Endothelial cell of umbilical vein (primary cell): ENCODE measurements around the gene HOXB2. TPM values are rescaled to one million over a fixed set of nuclear protein-coding genes. Genes with fewer than 3 reads are reported as not detected.

Source experiments
- BruUV-seq: library from RNA; stranded (reverse); fragments of 400-500 nt; replicated peaks from 2 replicates; lab custom pipeline; 2021; lab: Mats Ljungman, UMichigan
- CTCF ChIA-PET: fragments of 300-600, 350-600 bp; sonication (Branson Sonifier 250); formaldehyde crosslinking; loops from one replicate; lab custom pipeline; 2021; ENCODE audit warnings: antibody characterized with exemption, inconsistent platforms; lab: Charles Lee
- POLR2A ChIA-PET: fragments of 300-600, 350-600 bp; sonication (Branson Sonifier 250); formaldehyde crosslinking; loops from one replicate; lab custom pipeline; 2021; ENCODE audit warnings: antibody characterized with exemption, inconsistent platforms; lab: Charles Lee
- DNase-seq: peaks from one replicate; pipeline ENCODE4 v3.0.0-alpha.2; 2011; ENCODE audit warnings: low read depth, low spot score
- FAIRE-seq: peaks from 2 replicates; lab custom pipeline; 2011; peaks lifted over from hg19 to GRCh38; lab: Jason Lieb, UNC
- H2AFZ ChIP-seq: 2 replicates; pipeline ENCODE4 v1.6.0; 2012; ENCODE audit warnings: low read depth, low read length, control low read depth, inconsistent platforms
- H3K27ac ChIP-seq: 2 replicates; pipeline ENCODE4 v1.5.1; 2011; ENCODE audit warnings: low read depth, mild to moderate bottlenecking, control low read depth, low read length, moderate library complexity; ENCODE audit not compliant: insufficient read depth
- H3K27me3 ChIP-seq, 2 experiments: 2 replicates each; pipeline versions ENCODE4 v1.6.0 to v1.6.1; 2011; ENCODE audit warnings: low read length in 2 of 2, mixed read lengths in 1 of 2; ENCODE audit not compliant: control insufficient read depth in 2 of 2, insufficient read depth in 2 of 2
- H3K36me3 ChIP-seq, 2 experiments: 2 replicates in 1 of 2; 3 replicates in 1 of 2; pipeline ENCODE4 v1.5.1; 2011; ENCODE audit warnings: low read length in 2 of 2, mild to moderate bottlenecking in 1 of 2, moderate library complexity in 1 of 2; ENCODE audit not compliant: control insufficient read depth in 2 of 2, insufficient read depth in 2 of 2; ENCODE audit errors: extremely low read depth in 1 of 2
- H3K4me1 ChIP-seq: 3 replicates; pipeline ENCODE4 v1.5.1; 2011; ENCODE audit warnings: mild to moderate bottlenecking, low read length; ENCODE audit not compliant: control insufficient read depth, insufficient read depth; ENCODE audit errors: extremely low read depth
- H3K4me2 ChIP-seq: 2 replicates; pipeline ENCODE4 v1.6.1; 2011; ENCODE audit warnings: low read length, control low read depth, mixed read lengths; ENCODE audit not compliant: insufficient read depth
- H3K4me3 ChIP-seq, 3 experiments: fragments of 200-600 bp in 1 of 3; sonication (generic), shearing (Covaris generic) in 1 of 3; replicated peaks in 1 of 3; 2 replicates each; pipeline ENCODE4 v1.5.1; 2011 to 2016; ENCODE audit warnings: control low read depth in 3 of 3, low read length in 3 of 3, mild to moderate bottlenecking in 2 of 3, inconsistent platforms in 1 of 3, low read depth in 1 of 3, moderate library complexity in 1 of 3; ENCODE audit not compliant: insufficient read depth in 1 of 3
- H3K79me2 ChIP-seq: 2 replicates; pipeline ENCODE4 v1.6.0; 2012; ENCODE audit warnings: low read length, inconsistent platforms; ENCODE audit not compliant: control insufficient read depth, insufficient read depth
- H3K9ac ChIP-seq: replicated peaks from 2 replicates; pipeline ENCODE3; 2011; ENCODE audit warnings: low read length, control low read depth; ENCODE audit not compliant: insufficient read depth; ENCODE audit errors: extremely low read depth
- H3K9me1 ChIP-seq: replicated peaks from 3 replicates; pipeline ENCODE4 v1.6.0; 2011; ENCODE audit warnings: mild to moderate bottlenecking, low read length; ENCODE audit not compliant: control insufficient read depth, insufficient read depth; ENCODE audit errors: extremely low read depth
- H3K9me3 ChIP-seq: replicated peaks from 2 replicates; pipeline ENCODE4 v1.5.1; 2012; ENCODE audit warnings: low read length, inconsistent platforms; ENCODE audit not compliant: control insufficient read depth, insufficient read depth
- H4K20me1 ChIP-seq: replicated peaks from 2 replicates; pipeline ENCODE3; 2011; ENCODE audit warnings: mild to moderate bottlenecking, low read length; ENCODE audit not compliant: control insufficient read depth, insufficient read depth; ENCODE audit errors: extremely low read depth
- EZH2 ChIP-seq: IDR thresholded peaks from 2 replicates; pipeline ENCODE4 v1.6.1; 2012; ENCODE audit warnings: borderline replicate concordance, low read depth, mild to moderate bottlenecking, moderate library complexity, low read length, inconsistent platforms; ENCODE audit not compliant: severe bottlenecking
- MYC ChIP-seq: IDR thresholded peaks from one replicate; pipeline ENCODE4 v1.6.1; 2011; ENCODE audit warnings: mild to moderate bottlenecking, low read depth, low read length
- POLR2A ChIP-seq: IDR thresholded peaks from 2 replicates; pipeline ENCODE4 v1.6.1; 2012; ENCODE audit warnings: low read depth, mild to moderate bottlenecking, control low read depth, low read length
- dilution Hi-C: fragments of 300-500 bp; cut with MboI; formaldehyde crosslinking; loops from one replicate; pipeline ENCODE4 v1.15.0; 2019; ENCODE audit warnings: low sequenced_read_pairs; ENCODE audit not compliant: extremely low pct_ligation_motif_present
- intact Hi-C: fragments of 100-400 bp; cut with micrococcal nuclease; formaldehyde crosslinking; loops from one replicate; pipeline ENCODE4 v1.10.0; 2022
- polyA plus RNA-seq, 4 experiments: library from polyadenylated mRNA; depleted of rRNA in 3 of 4; stranded (reverse) in 3 of 4; unstranded in 1 of 4; fragments of >200 nt; gene quantifications; 2 replicates each; pipeline versions ENCODE4 v1.2.1 to v1.2.3, GENCODE V29; 2011 to 2012; ENCODE audit warnings: missing spikeins in 1 of 4
- total RNA-seq: library from RNA; stranded (reverse); gene quantifications from 2 replicates; pipeline ENCODE4 v1.2.3, GENCODE V29; 2021
- TF ChIP-seq, protein P1 (sequence below), 2 donors: IDR thresholded peaks; 1 replicate in 1 of 2; 2 replicates in 1 of 2; pipeline ENCODE4 v1.5.1; 2011; ENCODE audit warnings: low read length in 2 of 2, mild to moderate bottlenecking in 2 of 2, moderate library complexity in 2 of 2, control low read depth in 1 of 2, inconsistent platforms in 1 of 2, low read depth in 1 of 2; ENCODE audit not compliant: insufficient read depth in 1 of 2; ENCODE audit errors: extremely low read depth in 1 of 2
- TF ChIP-seq, protein P2 (sequence below): IDR thresholded peaks from 2 replicates; pipeline ENCODE4 v1.6.1; 2011; ENCODE audit not compliant: insufficient read depth, insufficient read length

The HOXB2 gene
- total and polyA plus RNA-seq, 2 donors (not counting 3 experiments of a cell fraction or from before 2014, with no cell fraction given) = 14.1 to 23.3 TPM

DNA sequence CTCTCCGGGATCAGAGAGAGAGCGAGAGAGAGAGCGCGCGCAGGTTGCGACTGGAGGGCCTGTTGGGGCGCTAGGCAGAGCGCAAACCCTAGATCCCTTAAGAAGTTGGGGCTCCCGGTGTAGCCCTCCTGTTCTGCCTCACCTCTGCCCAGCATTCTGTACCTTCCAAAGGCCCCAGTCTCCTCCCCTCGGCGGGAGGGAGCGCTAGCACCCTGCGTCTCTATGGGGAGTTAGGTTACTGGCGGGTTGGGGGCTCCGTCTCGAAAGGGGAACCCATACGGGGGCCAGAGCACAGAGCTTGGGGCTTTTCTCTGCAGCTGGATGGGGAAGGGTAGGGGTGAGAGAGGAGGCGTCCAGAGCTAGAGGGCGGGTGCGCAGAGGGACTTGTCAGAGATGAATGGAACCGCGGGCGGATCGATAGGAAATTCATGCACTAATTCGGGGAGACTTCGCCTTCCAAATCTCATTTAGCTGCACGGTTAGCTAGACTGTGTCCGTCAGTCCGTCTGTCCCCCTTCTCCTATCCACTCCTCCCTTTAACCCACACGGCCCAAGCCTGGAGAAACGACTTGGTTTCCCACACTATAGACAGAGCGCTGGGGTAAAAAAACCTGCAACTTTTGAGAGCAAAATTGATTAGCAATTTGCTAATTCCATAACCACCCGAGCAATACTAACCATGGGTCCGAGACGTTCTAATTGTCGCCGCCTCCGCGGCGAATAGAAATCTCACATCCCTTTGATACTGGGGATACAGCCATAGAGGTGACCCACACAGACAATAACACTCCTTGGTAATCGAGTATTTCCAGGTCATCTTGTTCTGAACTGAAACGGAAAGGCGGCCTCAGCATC, 33.9 kb upstream of the HOXB2 start:
- DNase-seq = no peak
- Histone ChIP-seq H4K20me1 (no peaks in the 10 kb centered on the region), H3K27me3 (no peaks in the 10 kb centered on the region), H3K9me1 (no peaks in the 10 kb centered on the region), H3K4me1 (peaks cover 62% of the 10 kb centered on the region), H3K9ac (peak overlapping the region; percentile 55), H2AFZ (no peak overlapping the region), H3K36me3 (peaks cover 0 to 2% of the 10 kb centered on the region in 2 experiments), H3K79me2 (peaks cover 93% of the 10 kb centered on the region), H3K9me3 (no peaks in the 10 kb centered on the region), H3K4me2 (peak overlapping the region; percentile 89), H3K27ac (peak overlapping the region; percentile 71), H3K4me3 (peak overlapping the region; percentile 51 to 69 (median 67))
- intact Hi-C loops (no loop called here), dilution Hi-C loops (no loop called here)
- ChIA-PET POLR2A (interaction anchor here (0.7 to 0.8 kb wide), 2 partner anchors 23 to 32 kb away, joined by 3 to 4 read pairs; no protein-coding TSS in a partner anchor), CTCF (interaction anchor here (0.6 to 1.4 kb wide), 3 partner anchors 9 to 23 kb away, joined by 3 read pairs; no protein-coding TSS in a partner anchor)
- TF ChIP-seq POLR2A (peak; percentile 2), MYC (no peak), EZH2 (no peak)
- TF ChIP-seq, protein P1, sequence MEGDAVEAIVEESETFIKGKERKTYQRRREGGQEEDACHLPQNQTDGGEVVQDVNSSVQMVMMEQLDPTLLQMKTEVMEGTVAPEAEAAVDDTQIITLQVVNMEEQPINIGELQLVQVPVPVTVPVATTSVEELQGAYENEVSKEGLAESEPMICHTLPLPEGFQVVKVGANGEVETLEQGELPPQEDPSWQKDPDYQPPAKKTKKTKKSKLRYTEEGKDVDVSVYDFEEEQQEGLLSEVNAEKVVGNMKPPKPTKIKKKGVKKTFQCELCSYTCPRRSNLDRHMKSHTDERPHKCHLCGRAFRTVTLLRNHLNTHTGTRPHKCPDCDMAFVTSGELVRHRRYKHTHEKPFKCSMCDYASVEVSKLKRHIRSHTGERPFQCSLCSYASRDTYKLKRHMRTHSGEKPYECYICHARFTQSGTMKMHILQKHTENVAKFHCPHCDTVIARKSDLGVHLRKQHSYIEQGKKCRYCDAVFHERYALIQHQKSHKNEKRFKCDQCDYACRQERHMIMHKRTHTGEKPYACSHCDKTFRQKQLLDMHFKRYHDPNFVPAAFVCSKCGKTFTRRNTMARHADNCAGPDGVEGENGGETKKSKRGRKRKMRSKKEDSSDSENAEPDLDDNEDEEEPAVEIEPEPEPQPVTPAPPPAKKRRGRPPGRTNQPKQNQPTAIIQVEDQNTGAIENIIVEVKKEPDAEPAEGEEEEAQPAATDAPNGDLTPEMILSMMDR (IDR thresholded peaks at IDR 0.05; ENCODE audit: extremely low read depth in 1 of 2, insufficient read depth in 1 of 2, low read depth in 1 of 2, low read length in 2 of 2) = no peak
- TF ChIP-seq, protein P2, sequence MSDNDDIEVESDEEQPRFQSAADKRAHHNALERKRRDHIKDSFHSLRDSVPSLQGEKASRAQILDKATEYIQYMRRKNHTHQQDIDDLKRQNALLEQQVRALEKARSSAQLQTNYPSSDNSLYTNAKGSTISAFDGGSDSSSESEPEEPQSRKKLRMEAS = no peak
- FAIRE-seq = peak; percentile 91
- TSS peak; percentile 20 for BruUV-seq
